Upper lobe of left lung (tissue), 6 donors: Measurements from ENCODE around the gene PCDHB5. TPM values are rescaled to one million over a fixed set of nuclear protein-coding genes. Genes with fewer than 3 reads are reported as not detected.
"Not testable (repeated sequence)": the region's sequence is repeated elsewhere in the genome, so short reads cannot be mapped to it uniquely, and the experiment has no call there.

ENCODE experiments used
- ATAC-seq, 2 donors: fragments of 200-7000 bp; cut with Tn5 transposase; one replicate each; pipeline ENCODE4 v1.9.1; 2022; ENCODE audit warnings: mild to moderate bottlenecking in 2 of 2, moderate library complexity in 2 of 2; ENCODE audit not compliant: low FRiP score in 2 of 2
- DNase-seq, 2 donors: peaks; one replicate each; pipeline ENCODE4 v3.0.0-alpha.2; 2019 to 2020
- H3K27ac ChIP-seq, 4 donors: fragments of 200-600 bp; sonication (generic); one replicate each; pipeline ENCODE4 v1.5.1; 2016 to 2019
- H3K27me3 ChIP-seq, 4 donors: fragments of 200-600 bp; sonication (generic); one replicate each; pipeline ENCODE4 v1.5.1; 2017 to 2019
- H3K36me3 ChIP-seq, 4 donors: fragments of 200-600 bp; sonication (generic); one replicate each; pipeline ENCODE4 v1.5.1; 2016 to 2019
- H3K4me1 ChIP-seq, 4 donors: fragments of 200-600 bp; sonication (generic); one replicate each; pipeline ENCODE4 v1.5.1; 2018 to 2019
- H3K4me3 ChIP-seq, 4 donors: fragments of 200-600 bp; sonication (generic); one replicate each; pipeline ENCODE4 v1.5.1; 2017 to 2019; ENCODE audit warnings: mild to moderate bottlenecking in 2 of 4, moderate library complexity in 1 of 4
- H3K9me3 ChIP-seq, 4 donors: fragments of 200-600 bp; sonication (generic); one replicate each; pipeline ENCODE4 v1.5.1; 2018 to 2019
- EP300 ChIP-seq, 4 donors: sonication (generic); formaldehyde crosslinking; IDR thresholded peaks; one replicate each; pipeline ENCODE4 v1.5.1; 2017; ENCODE audit warnings: antibody characterized with exemption in 4 of 4, control low read depth in 2 of 4
- POLR2A ChIP-seq, 4 donors: fragments of 450-650 bp; IDR thresholded peaks; one replicate each; pipeline ENCODE4 v1.5.1; 2016 to 2017; ENCODE audit warnings: antibody characterized with exemption in 4 of 4, mild to moderate bottlenecking in 2 of 4
- POLR2AphosphoS5 ChIP-seq, 2 donors: sonication (generic); formaldehyde crosslinking; IDR thresholded peaks; one replicate each; pipeline ENCODE4 v1.5.1; 2017; ENCODE audit warnings: antibody characterized with exemption in 2 of 2
- WGBS, 2 donors: methylation state at CpG; one replicate each; pipeline ENCODE4 v1.1.5; 2017 to 2018; 5-methylcytosine and 5-hydroxymethylcytosine counted together
- total RNA-seq, 6 donors: library from RNA; depleted of rRNA in 4 of 6; stranded (reverse); fragments of >200 nt in 4 of 6; gene quantifications; one replicate each; pipeline versions ENCODE4 v1.1.0 to v1.2.1, GENCODE V29; 2016 to 2021
- TF ChIP-seq, protein P1 (sequence below), 6 experiments: fragments of 450-650 bp in 4 of 6; fragments of 200-600 bp in 2 of 6; sonication (generic) in 2 of 6; IDR thresholded peaks; one replicate each; pipeline ENCODE4 v1.5.1; 2016 to 2019; ENCODE audit warnings: antibody characterized with exemption in 6 of 6
- donor health status: DM: no; HTN: no; CAD: no; lungs with moderate emphysema.
- donor health status: DM: no; HTN: yes; CAD: no; lungs with severe emphysema.

The PCDHB5 gene
- total RNA-seq, 6 donors from 2014 or later: 1.8 to 22.4 (median 2.2) TPM

DNA sequence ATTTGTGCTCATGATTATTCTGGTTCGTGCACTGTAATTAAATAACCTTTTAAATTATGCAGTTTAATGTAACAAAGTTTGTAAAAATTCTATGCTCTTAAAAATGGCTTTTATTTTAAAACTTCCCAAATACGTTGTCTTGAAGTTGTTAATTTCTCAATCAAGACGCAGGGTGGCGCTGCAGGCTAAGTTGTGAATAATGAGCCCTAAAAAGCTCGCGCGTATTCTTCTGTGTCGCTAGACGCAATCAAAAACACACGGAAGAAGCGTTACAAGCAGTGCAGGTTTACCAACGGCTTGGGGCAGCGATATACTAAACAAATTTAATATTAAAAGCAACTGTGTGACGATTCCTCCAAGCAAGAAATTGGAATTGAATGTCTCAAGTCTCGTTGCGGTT, 13.4 kb upstream of the PCDHB5 start, which contains the start of gene PCDHB4:
Gene PCDHB4 (plus strand): TSS at position 256 of the 400 bp plus-strand sequence. CDS start 181 bp downstream, outside the sequence.
- Histone ChIP-seq H3K36me3 (no peaks in the 10 kb centered on the region), H3K4me3 (peak within 1 kb of the TSS in 2 of 4 donors; percentile 36 to 40), H3K9me3 (peaks cover 0 to 45% (median 18%) of the 10 kb centered on the region in 4 donors), H3K27ac (no peak within 1 kb of the TSS), H3K27me3 (no peaks in the 10 kb centered on the region), H3K4me1 (no peaks in the 10 kb centered on the region)
- WGBS, 2 donors: 18 to 23% methylated on average over 16 of the region's 16 CpGs
- DNase-seq (no peak), ATAC-seq (no peak)
- TF ChIP-seq POLR2A (IDR thresholded peaks at IDR 0.05): no peak
- TF ChIP-seq, protein P1, sequence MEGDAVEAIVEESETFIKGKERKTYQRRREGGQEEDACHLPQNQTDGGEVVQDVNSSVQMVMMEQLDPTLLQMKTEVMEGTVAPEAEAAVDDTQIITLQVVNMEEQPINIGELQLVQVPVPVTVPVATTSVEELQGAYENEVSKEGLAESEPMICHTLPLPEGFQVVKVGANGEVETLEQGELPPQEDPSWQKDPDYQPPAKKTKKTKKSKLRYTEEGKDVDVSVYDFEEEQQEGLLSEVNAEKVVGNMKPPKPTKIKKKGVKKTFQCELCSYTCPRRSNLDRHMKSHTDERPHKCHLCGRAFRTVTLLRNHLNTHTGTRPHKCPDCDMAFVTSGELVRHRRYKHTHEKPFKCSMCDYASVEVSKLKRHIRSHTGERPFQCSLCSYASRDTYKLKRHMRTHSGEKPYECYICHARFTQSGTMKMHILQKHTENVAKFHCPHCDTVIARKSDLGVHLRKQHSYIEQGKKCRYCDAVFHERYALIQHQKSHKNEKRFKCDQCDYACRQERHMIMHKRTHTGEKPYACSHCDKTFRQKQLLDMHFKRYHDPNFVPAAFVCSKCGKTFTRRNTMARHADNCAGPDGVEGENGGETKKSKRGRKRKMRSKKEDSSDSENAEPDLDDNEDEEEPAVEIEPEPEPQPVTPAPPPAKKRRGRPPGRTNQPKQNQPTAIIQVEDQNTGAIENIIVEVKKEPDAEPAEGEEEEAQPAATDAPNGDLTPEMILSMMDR (IDR thresholded peaks at IDR 0.05): peak in 1 of 6 experiments; percentile 19

DNA sequence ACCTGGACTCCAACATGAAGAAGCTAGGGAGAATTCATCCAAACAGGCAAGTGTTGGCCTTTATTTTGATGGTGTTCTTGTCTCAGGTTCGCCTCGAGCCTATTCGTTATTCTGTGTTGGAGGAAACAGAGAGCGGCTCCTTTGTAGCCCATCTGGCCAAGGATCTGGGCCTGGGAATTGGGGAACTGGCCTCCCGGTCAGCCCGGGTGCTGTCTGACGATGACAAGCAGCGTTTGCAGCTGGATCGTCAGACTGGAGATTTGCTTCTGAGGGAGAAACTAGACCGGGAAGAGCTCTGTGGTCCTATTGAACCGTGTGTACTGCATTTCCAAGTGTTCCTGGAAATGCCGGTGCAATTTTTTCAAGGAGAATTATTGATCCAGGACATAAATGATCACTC, 13.0 kb upstream of the PCDHB5 start:
- peaks cover 0 to 41% (median 16%) of the 10 kb centered on the region in 4 donors for H3K9me3 ChIP-seq
- WGBS, 2 donors: 32 to 52% methylated on average over 12 of the region's 12 CpGs
- DNase-seq (peak in 1 of 2 donors; percentile 8), ATAC-seq (no peak)
- H3K27ac ChIP-seq: no peak overlapping the region
- TF ChIP-seq, protein P1 (IDR thresholded peaks at IDR 0.05): no peak
- TF ChIP-seq POLR2A (IDR thresholded peaks at IDR 0.05) (no peak), POLR2AphosphoS5 (IDR thresholded peaks at IDR 0.05) (no peak), EP300 (IDR thresholded peaks at IDR 0.05) (no peak)
- H3K36me3 ChIP-seq: no peaks in the 10 kb centered on the region
- no peaks in the 10 kb centered on the region for H3K4me1 ChIP-seq
- H3K27me3 ChIP-seq: no peaks in the 10 kb centered on the region
- H3K4me3 ChIP-seq: peak overlapping the region in 2 of 4 donors; percentile 36 to 40

DNA sequence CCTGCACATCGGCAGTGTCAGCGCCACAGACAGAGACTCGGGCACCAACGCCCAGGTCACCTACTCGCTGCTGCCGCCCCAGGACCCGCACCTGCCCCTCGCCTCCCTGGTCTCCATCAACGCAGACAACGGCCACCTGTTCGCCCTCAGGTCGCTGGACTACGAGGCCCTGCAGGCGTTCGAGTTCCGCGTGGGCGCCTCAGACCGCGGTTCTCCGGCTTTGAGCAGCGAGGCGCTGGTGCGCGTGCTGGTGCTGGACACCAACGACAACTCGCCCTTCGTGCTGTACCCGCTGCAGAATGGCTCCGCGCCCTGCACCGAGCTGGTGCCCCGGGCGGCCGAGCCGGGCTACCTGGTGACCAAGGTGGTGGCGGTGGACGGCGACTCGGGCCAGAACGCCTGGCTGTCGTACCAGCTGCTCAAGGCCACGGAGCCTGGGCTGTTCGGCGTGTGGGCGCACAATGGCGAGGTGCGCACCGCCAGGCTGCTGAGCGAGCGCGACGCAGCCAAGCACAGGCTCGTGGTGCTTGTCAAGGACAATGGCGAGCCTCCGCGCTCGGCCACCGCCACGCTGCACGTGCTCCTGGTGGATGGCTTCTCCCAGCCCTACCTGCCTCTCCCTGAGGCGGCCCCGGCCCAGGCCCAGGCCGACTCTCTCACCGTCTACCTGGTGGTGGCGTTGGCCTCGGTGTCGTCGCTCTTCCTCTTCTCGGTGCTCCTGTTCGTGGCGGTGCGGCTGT, 11.4 kb upstream of the PCDHB5 start:
- H3K36me3 ChIP-seq, ATAC-seq, H3K27ac ChIP-seq, H3K27me3 ChIP-seq, H3K4me3 ChIP-seq, H3K4me1 ChIP-seq: not testable (repeated sequence)
- peak in 1 of 2 donors; percentile 77 for DNase-seq
- WGBS, 2 donors: 41% methylated on average over 28 of the region's 73 CpGs; no CpG with 5 or more reads in 1 of the 2 donors
- peaks cover 0 to 39% (median 15%) of the 10 kb centered on the region in 4 donors for H3K9me3 ChIP-seq

GRCh38 chr5:141127305-141127704, 7.7 kb upstream of the PCDHB5 start:
- Histone ChIP-seq H3K27me3 (no peaks in the 10 kb centered on the region), H3K36me3 (no peaks in the 10 kb centered on the region), H3K4me1 (no peaks in the 10 kb centered on the region), H3K4me3 (no peak overlapping the region), H3K9me3 (peaks cover 0 to 25% (median 9%) of the 10 kb centered on the region in 4 donors), H3K27ac (no peak overlapping the region)
- DNase-seq: no peak
- 85 to 94% methylated on average over 1 of the region's 1 CpG for WGBS, 2 donors
- TF ChIP-seq, protein P1 (IDR thresholded peaks at IDR 0.05): no peak
- no peak for TF ChIP-seq EP300 (IDR thresholded peaks at IDR 0.05)
- no peak for TF ChIP-seq POLR2AphosphoS5 (IDR thresholded peaks at IDR 0.05)
- TF ChIP-seq POLR2A (IDR thresholded peaks at IDR 0.05): no peak
- ATAC-seq: no peak

GRCh38 chr5:141135718-141136266, 786 bp downstream of the PCDHB5 start:
- Histone ChIP-seq H3K9me3 (peaks cover 8 to 52% (median 37%) of the 10 kb centered on the region in 4 donors), H3K4me1 (no peaks in the 10 kb centered on the region), H3K27me3 (no peaks in the 10 kb centered on the region), H3K36me3 (no peaks in the 10 kb centered on the region), H3K27ac (no peak overlapping the region), H3K4me3 (peak overlapping the region in 3 of 4 donors; percentile 32 to 39 (median 39))
- no peak for ATAC-seq
- peak in 1 of 2 donors; percentile 39 for DNase-seq
- TF ChIP-seq POLR2A (IDR thresholded peaks at IDR 0.05) (no peak), EP300 (IDR thresholded peaks at IDR 0.05) (no peak), POLR2AphosphoS5 (IDR thresholded peaks at IDR 0.05) (no peak)
- TF ChIP-seq, protein P1 (IDR thresholded peaks at IDR 0.05): no peak
- WGBS, 2 donors: 43 to 50% methylated on average over 19 of the region's 19 CpGs

DNA sequence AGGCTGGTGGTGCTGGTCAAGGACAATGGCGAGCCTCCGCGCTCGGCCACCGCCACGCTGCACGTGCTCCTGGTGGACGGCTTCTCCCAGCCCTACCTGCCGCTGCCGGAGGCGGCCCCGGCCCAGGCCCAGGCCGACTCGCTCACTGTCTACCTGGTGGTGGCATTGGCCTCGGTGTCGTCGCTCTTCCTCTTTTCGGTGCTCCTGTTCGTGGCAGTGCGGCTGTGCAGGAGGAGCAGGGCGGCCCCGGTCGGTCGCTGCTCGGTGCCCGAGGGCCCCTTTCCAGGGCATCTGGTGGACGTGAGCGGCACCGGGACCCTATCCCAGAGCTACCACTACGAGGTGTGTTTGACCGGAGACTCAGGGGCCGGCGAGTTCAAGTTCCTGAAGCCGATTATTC, 2.3 kb downstream of the PCDHB5 start:
- not testable (repeated sequence) for ATAC-seq, H3K4me1 ChIP-seq, H3K27ac ChIP-seq, H3K4me3 ChIP-seq, H3K27me3 ChIP-seq, H3K36me3 ChIP-seq
- 48% methylated on average over 19 of the region's 34 CpGs; no CpG with 5 or more reads in 1 of the 2 donors for WGBS, 2 donors
- H3K9me3 ChIP-seq: peaks cover 8 to 52% (median 37%) of the 10 kb centered on the region in 4 donors
- peak in 1 of 2 donors; percentile 71 for DNase-seq
